GM19395 (cell line): Measurements from ENCODE around the gene CIAO2A.
A peak's percentile ranks its signal among the peaks of the same experiment; 100 is the strongest.

Source experiments
- ATAC-seq: cut with Tn5 transposase; IDR thresholded peaks from one replicate; pipeline ENCODE4 v1.9.1; 2021; ENCODE audit warnings: mild to moderate bottlenecking, moderate library complexity; ENCODE audit not compliant: unreplicated experiment

CIAO2A gene

DNA sequence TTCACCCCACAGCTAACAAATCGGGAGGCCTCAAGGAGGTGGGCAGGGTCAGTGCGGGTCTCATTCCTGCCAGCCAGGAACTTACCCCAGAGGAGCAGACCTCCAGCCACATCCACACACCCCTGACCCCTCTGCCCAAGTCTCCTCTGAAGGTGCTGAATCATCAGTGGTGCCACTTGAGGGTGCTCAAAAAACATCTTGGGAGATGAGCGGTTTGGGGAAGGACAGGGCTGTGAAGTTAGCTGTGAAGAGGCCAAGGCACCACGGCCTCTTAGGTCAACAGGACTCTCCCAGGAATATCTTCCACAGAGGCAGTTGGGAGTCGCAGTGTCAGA lies 48.6 kb downstream of the CIAO2A start:
- ATAC-seq: no peak

DNA sequence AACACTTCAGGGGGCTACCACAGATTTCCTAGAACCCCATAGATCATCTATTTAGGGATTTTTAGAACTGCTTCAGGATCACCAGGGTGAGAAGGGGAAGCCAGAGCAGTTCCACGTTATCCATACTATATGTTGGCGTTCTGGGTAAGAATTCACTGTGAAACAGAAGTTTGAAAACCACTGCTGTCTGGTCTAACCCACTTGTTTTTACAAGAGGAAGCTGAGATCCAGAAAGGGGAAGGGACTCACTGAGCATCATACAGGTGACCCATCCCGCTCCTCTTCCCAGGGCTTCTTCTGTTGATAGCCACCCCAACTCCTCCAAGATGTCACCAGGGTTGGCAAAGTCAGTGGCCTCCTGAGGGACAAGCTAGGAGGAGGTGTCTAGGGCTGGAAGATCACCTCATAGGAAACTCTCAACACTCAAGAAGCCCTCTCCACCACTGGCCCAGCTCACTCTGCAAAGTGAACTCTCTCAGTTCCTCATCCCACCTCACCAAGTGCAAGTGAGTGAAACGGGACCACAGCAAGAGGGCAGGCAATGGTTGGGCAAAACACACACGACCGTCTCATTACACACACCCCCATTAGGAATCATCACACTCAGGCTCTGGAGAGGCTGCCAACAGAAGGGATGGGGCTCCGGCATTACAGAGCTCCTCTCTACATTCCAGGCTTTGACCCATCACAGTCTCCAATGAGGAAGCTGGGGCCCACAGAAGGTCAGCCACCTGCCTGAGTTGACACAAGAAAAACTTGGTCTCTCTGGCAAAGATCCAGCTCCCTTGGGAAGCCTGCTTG lies 49.1 kb downstream of the CIAO2A start:
- peak; percentile 65 for ATAC-seq

GRCh38 chr15:64038878-64039610 lies 54.6 kb downstream of the CIAO2A start:
- ATAC-seq: no peak

- no peak for ATAC-seq
Measured at GRCh38 chr15:64037966-64038365, 55.7 kb downstream of the CIAO2A start.

DNA sequence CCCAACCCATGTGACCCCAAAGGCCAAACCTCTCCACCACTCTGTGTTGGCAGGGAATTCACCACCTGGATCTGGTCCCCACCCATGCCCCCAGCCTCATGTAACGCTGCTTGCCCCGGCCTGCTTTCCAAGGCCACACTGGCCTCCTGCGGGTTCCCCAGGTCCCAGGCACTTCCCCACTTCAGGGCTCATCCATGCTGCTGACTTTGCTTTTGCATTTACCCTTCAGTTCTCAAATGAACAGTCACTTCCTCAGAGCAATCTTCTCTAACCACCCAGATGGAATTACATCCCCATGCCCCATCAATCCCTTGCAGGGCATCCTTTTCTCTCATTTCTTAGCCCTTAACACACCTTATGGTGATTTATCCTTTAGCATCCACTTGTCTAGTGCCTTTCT lies 56.5 kb downstream of the CIAO2A start:
- no peak for ATAC-seq

- no peak for ATAC-seq
Measured at GRCh38 chr15:64035525-64035924, 58.1 kb downstream of the CIAO2A start.

- no peak for ATAC-seq
Measured at GRCh38 chr15:64034519-64034918, 59.1 kb downstream of the CIAO2A start.

DNA sequence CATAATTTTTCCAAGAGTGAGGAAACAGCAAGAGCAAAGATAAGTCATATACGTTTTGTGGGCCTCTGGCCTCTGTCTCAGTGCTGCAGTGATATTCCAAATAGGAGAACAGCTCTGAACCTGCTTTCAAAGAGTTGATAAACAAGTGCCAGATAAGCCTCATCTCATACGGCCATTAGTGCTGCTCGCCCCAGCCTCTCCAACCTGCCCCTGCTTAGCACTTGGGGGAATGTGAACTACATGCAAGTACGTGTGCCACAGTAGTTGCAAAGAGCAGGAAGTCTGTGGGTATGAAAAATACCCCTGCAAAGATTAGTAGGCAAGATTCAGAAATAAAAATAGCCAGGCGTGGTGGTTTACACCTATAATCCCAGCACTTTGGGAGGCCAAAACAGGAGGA lies 61.3 kb downstream of the CIAO2A start:
- ATAC-seq: no peak

DNA sequence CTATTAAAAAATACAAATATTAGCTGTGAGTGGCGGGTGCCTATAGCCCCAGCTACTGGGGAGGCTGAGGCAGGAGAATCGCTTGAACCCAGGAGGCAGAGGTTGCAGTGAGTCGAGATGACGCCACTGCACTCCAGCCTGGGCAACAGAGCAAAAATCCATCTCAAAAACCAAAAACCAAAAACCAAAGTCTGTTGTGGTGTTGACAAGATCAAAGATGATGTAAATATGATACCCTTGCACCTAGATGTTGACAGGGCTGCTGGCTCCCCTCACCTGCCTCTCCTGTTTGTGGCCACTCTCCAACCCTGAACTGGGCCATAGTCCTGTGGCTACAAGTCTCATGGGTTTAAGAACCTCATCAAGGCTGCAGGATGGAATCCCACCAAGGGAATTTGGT lies 63.5 kb downstream of the CIAO2A start:
- ATAC-seq: no peak

- no peak for ATAC-seq
Measured at GRCh38 chr15:64029633-64030032, 64.0 kb downstream of the CIAO2A start.

DNA sequence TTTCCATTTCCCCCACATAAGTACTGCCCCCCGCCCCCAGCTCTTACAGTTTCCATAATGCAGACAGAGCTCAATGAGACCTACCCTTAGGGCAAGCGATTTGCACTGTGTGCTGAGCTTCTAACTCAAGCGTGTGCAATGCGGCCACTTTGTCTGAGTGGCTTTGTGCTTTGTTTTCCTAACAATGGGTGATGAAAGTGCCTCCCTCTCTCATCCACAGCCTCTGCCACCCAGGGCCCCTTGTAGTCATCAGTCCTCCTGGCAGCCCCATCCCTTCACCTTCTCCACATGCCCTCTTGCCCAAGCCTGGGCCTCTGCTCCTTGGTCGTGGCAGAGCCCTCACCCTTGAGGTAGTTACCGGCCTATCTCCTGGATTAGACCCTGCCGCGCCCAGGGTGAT lies 64.5 kb downstream of the CIAO2A start:
- no peak for ATAC-seq

DNA sequence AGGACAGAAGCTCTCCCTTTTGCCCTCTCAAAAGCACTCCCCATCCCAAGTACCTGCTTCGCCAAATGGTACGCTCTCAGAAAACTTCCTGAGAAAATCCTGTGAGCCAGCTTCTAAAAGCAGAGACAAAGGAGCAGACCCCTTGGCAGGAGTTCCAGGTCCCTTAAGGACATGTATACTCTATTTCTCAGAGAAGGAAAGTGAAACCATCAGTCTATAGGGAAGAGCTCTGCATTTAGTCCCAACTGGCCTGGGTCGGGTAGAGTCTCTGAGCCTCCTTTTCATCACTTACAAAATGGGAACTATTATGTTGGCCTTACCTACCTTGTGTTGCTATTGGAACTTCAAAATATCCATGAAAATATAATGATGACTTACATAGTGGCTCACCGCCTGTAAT lies 67.0 kb downstream of the CIAO2A start:
- no peak for ATAC-seq

- ATAC-seq: no peak
Measured at GRCh38 chr15:64024172-64025050, 69.2 kb downstream of the CIAO2A start.

- no peak for ATAC-seq
Measured at GRCh38 chr15:64023220-64023619, 70.4 kb downstream of the CIAO2A start.

- ATAC-seq: no peak
Measured at GRCh38 chr15:64022571-64022970, 71.1 kb downstream of the CIAO2A start.
